NCI-H1092 treated with DMSO at 0.1 percent for 48 hours (cell line): ENCODE data around the gene CEP170.
A peak's percentile ranks its signal among the peaks of the same experiment; 100 is the strongest.
"Not testable (repeated sequence)": the region's sequence is repeated elsewhere in the genome, so short reads cannot be mapped to it uniquely, and the experiment has no call there.

Source experiments
- DNase-seq: peaks from one replicate; lab custom pipeline; 2025; lab: John Stamatoyannopoulos, UW

Gene CEP170

DNA sequence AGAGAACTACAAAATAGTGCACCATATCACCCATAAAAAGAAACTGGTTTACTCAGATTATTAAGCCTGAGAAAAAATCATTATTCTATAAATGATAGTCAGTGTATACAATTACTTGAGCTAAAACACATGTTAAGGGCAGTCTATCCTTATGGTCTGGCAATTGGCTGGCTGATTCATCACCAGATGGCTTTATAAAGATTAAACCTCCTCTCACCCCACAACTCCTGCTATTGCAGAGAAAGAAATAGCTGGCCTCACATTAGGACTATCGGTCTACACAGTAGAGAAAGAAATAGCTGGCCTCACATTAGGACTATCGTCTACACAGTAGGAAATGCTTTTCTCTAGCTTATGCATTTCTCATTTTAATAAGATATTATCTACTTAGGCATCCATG is 21.2 kb downstream of the CEP170 start:
- no peak for DNase-seq

DNA sequence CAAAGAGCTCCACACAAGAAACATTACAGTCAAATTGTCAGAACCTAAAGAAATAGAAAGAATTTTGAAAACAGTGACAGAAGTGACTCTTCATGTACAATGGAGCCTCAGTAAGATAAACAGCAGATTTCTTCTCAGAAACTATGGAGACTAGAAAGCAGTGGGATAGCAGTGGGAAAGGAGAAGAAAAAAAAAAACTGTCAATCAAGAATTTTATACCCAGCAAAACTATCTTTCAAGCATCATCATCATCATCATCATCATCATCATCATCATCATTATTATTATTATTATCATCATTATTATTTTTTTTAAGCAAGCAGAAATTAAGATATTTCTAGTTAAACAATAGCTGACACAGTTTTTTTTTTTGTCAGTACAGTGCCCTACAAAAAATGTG is 24.2 kb downstream of the CEP170 start:
- peak; percentile 70 for DNase-seq

DNA sequence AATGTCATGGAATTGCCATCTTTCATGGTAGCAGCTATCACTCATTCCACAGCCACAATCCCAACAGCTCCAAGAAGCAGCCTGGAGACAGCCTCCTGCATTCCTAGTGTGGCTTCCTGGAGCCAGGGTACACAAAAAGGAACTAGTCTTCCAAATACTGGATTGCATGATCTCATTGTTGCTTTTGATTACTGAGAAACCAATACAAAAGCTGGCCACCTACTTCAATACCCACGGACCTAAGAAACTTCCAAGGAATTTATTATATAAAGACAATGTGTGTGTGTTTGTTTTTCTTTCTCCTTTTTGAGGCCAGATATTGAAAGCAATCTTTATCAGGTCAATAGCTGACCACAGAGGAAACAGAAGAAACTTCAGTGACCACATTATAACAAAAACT is 25.6 kb downstream of the CEP170 start:
- DNase-seq: no peak

DNA sequence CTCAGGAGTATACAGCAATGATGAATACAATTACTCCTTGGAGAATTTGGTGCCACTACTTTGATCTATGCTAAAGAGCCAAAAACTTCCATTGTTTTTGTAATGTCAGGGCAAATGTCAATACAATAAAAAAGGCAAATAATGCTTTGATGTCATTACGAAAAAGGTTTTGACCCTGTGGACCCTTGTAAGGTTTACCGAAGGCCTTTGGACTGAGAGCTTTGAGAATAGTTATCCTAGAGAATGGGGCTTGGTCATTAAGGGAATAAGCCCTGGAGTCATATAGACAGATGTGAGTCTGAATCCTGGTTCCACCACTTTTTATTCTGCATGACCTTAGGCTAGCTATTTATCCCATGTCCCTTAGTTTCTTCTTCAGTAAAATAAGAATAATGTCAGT is 27.5 kb downstream of the CEP170 start:
- DNase-seq: no peak

DNA sequence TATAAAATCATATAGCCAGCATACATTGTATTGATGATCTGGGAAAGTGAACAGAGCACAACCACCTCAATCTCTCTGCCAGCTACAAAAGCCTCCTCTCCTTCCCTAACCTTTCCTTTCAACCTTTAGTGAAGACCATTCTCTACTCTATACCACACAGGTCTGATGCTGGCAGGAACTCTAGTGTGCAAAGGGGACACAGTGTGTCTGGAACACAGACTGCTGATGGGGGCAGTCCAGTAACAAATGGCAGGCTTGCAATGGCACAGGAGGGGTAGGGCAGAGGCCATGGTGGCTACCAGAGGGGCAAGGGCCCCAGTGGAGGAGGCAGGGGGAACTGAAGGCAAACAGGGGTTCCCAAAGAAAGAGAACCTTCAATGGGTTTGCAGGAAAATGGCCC is 37.0 kb downstream of the CEP170 start:
- no peak for DNase-seq

DNA sequence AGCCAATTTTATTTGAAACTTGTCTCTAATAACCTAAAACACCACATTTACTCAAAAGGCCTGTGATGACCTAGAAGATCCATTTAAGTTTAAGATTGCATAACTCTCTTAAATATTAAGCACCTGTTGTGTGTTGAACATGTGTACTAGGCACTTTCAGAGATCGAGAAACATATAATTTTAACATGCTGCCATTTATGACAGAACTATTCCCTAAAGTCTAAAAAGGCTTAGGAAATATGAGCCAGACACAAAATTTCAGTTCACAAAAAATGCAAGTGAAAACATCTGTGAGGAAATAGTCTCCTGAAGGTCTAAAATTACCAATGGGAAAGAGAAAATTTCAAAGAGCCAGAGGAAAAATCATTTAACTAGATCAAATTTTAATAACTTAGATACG is 37.7 kb downstream of the CEP170 start:
- no peak for DNase-seq

DNA sequence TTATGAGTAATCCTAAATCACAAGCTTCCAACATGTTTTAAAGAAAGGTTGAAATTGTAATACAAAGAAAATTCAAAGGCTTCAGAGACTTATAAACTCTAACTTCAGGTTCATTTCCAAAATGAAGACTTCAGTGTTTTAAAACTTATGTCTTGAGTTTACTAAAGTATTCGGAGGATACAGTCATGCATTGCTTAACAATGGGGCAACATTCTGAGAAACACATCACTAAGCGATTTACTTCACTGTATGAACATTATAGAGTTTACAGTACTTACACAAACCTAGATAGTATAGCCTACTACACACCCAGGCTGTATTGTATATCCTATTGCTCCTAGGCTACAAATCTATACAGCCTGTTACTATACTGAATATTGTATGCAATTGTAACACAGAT is 38.3 kb downstream of the CEP170 start:
- DNase-seq: no peak

DNA sequence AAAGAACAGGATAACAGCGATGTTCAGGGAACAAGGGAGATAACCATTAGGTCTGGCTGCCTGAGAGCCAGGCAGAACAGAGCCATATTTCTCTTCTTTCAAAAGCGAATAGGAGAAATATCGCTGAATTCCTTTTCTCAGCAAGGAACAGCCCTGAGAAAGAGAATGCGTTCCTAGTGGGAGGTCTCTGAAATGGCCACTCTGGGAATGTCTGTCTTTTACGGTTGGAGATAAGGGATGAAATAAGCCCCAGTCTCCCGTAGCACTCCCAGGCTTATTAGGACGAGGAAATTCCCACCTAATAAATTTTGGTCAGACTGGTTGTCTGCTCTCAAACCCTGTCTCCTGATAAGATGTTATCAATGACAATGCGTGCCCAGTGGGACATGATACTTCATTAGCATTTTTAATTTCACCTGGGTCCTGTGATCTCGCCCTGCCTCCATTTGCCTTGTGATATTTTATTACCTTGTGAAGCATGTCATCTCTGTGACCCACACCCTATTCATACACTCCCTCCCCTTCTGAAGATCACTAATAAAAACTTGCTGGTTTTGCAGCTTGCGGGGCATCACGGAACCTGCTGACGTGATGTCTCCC is 39.7 kb downstream of the CEP170 start:
- not testable (repeated sequence) for DNase-seq

DNA sequence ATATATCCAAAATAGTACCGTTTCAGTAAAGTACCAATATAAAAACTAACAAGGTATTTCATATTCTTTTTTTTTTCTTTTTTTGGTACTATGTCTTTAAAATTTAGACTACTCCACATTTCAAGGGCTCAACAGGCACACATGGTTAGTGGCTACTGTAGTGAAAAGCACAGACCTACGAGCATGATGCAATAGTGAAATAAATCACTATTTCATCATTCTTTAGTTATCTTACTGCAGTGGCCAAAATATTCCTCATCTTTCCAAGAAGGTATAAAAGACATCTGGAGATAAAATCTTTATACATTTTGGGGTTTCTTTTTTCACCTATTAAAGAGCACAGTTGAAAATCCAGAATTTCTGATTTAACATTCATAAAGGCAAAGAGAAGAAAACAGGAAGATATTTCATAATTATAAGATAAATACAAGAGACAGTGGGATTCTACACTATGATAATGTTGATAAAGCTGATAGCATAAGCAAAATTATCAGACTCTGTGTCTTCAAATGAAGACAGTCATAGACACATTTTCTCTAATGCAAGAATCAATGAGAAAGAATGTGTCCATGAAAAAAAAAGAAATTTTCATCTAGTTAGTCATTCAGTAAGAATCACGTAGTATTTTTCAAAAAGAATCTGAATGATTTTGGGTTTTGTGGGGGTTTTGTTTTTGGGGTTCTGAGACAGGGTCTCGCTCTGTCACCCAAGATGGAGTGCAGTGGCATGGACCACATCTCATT is 41.9 kb downstream of the CEP170 start:
- DNase-seq: no peak

DNA sequence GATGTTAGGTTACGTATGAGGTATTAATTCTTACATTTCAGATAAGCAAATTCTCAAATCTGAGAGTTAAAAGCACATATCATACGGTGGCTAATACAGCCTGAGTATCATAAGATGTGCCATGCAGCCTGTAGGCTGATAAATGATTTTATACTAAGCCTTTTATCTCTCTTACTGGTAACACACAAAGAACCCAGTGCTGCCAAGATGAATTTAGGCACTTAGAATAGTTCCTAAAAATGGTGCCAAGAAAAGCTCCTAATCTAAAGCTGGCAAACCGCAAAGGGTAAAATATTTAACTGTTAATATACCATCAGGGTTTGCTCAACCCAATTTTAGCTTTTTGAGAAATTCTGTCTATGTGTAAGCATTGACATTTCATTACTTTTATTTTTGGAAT is 43.1 kb downstream of the CEP170 start:
- DNase-seq: not testable (repeated sequence)

DNA sequence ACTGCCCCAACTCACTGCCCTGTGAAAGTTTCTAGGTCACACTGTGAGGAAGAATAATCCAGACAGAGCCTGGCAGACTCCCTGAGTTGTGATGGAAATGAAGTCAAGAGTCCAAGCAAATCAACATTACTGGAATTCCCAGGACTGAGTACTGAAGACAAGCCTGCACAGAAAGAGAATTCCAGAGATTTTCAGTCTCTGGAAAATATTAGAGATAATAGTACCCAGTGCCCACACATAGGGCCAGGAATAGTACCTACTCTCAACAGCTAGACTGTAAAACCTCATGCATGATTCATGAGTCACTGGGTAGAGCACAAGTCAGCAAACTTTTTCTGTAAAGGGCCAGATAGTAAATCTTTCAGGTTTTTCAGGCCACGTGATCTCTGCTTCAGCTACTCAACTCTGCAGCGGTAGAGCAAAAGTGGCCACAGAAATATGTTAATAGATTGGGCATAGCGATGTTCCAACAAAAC is 50.0 kb downstream of the CEP170 start:
- not testable (repeated sequence) for DNase-seq

DNA sequence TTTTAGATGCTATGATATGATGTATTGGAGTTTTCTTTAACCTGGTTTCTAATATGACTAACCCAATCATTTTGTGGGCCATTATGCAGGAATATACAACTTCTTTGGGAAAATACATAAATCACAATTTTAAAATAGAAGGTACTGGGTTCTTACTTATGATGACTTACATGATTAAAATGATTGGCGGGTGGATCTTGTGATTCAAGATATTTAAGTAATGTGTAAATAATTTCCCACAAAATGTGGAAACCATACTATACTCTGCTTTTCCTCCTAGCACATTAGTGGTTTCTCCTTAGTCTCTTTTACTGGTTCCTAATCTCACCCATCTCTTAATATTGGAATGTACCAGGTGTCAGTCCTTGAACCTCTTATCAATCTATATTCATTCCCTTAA is 50.7 kb downstream of the CEP170 start:
- DNase-seq: not testable (repeated sequence)

DNA sequence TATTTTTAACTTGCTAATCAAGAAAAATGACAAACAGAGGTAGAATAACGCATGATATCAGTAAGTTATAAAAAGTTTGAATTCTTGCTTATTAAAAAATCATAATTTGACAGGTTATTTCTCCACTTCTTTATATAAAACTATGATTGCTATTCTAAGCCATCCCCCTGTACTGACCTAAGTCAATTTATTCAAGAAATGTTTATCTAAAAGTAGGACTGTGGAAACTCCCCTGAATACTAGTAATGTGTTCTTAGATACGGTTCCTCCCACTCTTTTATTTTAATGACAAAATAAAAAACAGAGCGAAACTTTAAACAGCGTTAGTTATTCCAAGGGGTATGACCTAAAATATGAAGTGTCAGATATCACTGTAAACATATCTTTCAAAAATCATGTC is 51.9 kb downstream of the CEP170 start:
- DNase-seq: not testable (repeated sequence)

DNA sequence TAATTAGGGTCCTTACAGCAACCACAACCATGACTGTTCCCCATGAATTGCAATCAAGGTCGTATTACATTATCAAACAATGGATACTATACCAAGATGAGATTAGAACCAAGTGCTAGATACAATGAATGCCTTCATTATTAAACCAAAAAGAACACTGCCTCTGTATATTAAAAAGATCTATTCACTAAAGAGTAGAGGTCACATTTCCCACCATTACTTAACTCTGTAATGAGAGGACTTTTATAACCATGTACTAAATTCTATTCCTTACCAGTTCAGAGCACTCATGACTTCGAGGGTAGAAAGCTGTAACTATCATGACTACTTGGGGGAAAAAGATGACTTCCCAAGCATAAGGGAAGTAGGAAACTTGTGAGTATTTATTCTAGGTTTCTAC is 53.8 kb downstream of the CEP170 start:
- not testable (repeated sequence) for DNase-seq

DNA sequence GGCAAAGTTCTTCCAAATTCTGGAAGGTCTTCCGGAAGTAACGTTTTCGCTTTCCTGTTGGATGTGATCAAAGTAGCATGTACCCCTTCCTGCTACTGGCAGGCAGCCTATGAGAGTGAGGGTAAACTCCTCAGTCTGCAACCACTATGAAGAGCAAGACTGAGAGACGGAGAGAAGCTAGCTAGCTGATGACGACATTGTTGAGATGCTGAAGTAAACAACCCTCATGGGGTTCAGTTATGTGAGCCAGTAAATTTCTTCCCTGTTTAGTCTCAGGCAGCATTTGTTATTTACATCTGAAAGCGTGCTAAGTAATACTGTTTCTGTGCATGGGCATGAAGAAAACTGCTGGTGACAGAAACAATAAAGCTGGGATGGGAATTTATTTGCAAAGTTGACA is 57.6 kb downstream of the CEP170 start:
- not testable (repeated sequence) for DNase-seq

DNA sequence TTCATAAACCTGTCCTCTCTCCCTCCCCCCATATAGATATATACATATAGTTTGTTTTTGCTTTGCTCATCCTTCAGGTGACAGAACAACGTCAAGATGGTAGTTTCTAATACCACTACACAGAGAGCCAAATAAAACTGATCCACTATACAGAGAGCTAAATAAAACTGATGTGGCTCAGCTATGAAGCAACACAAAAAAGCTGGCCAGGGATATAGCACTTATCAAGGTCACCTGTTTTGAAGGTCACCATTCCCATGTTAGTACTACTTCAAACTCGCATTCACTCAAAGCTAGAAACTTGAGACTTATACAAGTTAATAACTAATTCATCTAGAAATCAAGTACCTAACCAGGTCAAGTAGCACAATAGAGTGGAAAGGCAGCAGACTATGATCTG is 61.8 kb downstream of the CEP170 start:
- DNase-seq: not testable (repeated sequence)

DNA sequence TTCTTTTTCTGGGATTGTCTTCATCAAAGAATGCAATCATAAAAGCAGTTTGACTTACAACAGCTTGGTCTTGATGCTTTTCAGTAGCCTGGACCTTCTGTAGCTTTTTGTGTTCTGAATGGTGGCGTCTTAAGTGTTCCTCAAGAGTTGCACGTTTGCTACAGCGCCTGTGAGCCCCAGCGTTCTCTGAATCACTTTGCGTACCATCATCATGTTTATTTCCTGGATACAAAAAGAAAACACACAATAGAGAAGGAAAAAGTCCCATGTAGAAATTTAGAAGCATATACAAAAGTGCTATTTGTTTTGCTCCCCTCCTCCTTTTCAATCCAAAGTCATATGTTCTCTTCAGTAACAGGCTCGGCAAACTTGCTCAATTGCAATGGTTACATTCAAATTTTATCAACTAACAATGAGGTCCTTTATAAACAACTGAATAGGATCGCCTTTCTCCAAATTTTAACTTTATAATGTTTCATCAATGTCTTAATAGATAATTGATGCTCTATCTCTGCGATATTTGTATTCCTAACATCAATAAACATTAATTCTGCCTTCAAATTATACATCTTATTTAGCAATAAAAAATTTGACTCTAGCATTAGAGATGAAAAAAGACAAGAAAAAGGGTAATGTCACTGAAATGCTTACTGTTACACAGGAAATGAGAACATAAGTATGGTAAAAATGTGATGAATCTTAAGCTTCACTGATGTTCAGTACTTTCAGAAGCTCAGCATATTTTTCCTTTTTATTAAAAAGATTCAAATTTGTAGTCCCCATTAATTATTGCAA is 68.7 kb downstream of the CEP170 start:
- not testable (repeated sequence) for DNase-seq

DNA sequence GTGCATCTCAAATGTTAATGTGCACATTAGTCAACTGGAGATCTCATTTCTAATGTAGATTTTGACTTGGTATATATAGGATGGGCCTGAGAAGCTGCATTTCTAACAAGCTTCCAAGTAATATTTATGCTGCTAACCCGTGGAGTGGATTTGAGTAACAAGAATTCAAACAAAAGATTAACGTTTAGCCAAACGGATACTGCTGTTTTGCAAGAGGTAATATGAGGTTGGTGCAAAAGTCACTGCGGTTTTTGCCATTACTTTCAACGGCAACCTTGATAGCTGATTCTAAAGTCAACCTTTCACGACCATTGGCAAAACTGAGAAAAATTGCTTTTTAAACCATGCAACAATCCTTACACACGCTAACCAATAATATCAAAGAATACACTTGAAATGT is 70.3 kb downstream of the CEP170 start:
- not testable (repeated sequence) for DNase-seq

DNA sequence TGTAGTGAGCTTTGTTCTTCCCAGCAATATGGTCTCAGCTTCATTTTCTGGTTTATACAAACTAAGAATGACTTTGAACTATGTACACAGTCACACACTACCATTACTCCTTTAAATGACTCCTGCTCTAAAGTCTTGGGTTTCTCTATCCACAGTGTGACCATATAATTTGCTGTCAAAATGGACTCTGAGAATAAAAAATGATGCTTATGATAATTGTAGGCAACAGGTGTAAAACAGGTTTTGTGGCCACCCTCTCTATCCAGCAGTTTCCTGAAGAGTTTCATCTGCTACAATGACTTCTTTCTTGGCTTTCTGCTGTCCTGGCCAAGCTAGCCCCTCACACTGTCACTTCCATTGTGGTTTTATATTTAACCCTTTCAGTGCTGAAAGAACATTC is 71.4 kb downstream of the CEP170 start:
- DNase-seq: not testable (repeated sequence)

DNA sequence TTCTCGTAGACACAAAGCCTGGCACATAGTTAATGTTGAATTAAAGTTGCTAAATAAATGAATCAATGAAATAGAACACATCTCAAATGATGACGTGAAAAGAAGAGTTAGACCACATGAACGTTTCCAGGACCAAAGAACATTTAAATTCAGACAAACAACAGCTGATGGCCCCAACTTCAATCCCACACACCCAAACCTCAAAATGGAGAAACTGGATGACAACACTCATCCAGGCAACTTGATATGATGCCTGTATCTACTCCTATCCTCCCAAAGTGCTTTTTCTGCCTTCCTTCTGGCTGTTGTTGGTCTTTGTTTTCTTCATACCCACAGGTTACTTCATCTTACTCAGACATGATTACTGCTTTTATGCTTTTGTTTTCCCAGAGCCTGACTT is 71.9 kb downstream of the CEP170 start:
- not testable (repeated sequence) for DNase-seq

DNA sequence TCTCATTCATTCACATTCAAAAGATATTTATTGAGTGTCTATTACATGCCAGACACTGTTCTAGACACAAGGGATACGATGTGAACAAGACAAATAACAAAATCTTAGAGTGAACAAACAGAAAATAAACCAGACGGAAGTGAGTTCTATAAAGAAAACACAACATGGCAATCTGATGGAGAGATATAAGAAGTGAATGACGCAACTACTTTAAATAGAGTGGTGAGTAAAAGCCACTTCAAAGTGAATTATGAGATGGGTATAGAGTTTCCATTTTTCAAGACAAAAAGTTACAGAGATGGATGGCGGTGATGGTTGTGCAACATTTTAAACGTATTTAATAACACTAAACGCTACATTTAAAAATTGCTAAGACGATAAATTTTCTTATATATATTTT is 75.4 kb downstream of the CEP170 start:
- no peak for DNase-seq

DNA sequence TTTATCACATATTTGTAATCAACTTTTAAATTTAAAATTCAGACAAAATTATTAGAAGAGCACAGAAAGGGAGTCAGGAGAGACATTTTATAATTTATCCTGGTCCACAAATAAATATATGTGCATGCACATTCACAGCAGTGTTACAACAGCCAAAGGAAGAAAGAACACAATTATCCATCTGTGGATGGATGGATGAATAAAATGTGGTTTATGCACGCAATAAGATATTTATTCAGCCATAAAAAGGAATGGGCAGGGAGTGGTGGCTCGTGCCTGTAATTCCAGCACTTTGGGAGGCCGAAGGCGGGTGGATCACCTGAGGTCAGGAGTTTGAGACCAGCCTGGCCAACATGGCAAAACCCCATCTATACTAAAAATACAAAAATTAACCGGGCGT is 77.3 kb downstream of the CEP170 start:
- not testable (repeated sequence) for DNase-seq
